HepG2 (cell line): ENCODE measurements around the gene PARP3. TPM values are rescaled to one million over a fixed set of nuclear protein-coding genes. Genes with fewer than 3 reads are reported as not detected.
A peak's percentile ranks its signal among the peaks of the same experiment; 100 is the strongest.

ENCODE experiments used
- E2F1 ChIP-seq: sonication (generic); formaldehyde crosslinking; IDR thresholded peaks from 2 replicates; pipeline ENCODE4 v1.5.0; 2020; ENCODE audit warnings: missing genetic modification reagents
- EHMT2 ChIP-seq: fragments of 200-600 bp; sonication (generic); IDR thresholded peaks from 2 replicates; pipeline ENCODE4 v1.7.0; 2017; ENCODE audit warnings: antibody characterized with exemption, low read depth, low read length, borderline replicate concordance
- ELF1 ChIP-seq: sonication (generic); formaldehyde crosslinking; IDR thresholded peaks from 2 replicates; pipeline ENCODE4 v1.4.0; 2020; ENCODE audit warnings: missing genetic modification reagents
- IKZF4 ChIP-seq: sonication (generic); formaldehyde crosslinking; IDR thresholded peaks from 2 replicates; pipeline ENCODE4 v1.5.1; 2020; ENCODE audit warnings: borderline replicate concordance, mild to moderate bottlenecking, low read depth, missing genetic modification reagents; ENCODE audit errors: not compliant biosample characterization
- KDM5A ChIP-seq: fragments of 200-600 bp; sonication (generic); IDR thresholded peaks from 2 replicates; pipeline ENCODE4 v1.7.0; 2018; ENCODE audit warnings: antibody characterized with exemption, mild to moderate bottlenecking, low read length, borderline replicate concordance
- KMT2A ChIP-seq: sonication (generic); formaldehyde crosslinking; IDR thresholded peaks from 2 replicates; pipeline ENCODE4 v1.4.0; 2020; ENCODE audit warnings: missing genetic modification reagents
- LCORL ChIP-seq, 2 experiments: fragments of 450-650 bp in 1 of 2; sonication (generic) in 1 of 2; formaldehyde crosslinking in 1 of 2; IDR thresholded peaks; 2 replicates each; pipeline versions ENCODE4 v1.5.0 to v1.6.1; 2017 to 2020; ENCODE audit warnings: antibody characterized with exemption in 1 of 2, missing genetic modification reagents in 1 of 2
- MIER2 ChIP-seq: IDR thresholded peaks from 2 replicates; pipeline ENCODE4 v1.6.1; 2016; ENCODE audit warnings: missing biosample characterization, missing genetic modification reagents
- NR3C1 ChIP-seq: sonication (generic); formaldehyde crosslinking; IDR thresholded peaks from 2 replicates; pipeline ENCODE4 v1.4.0; 2020; ENCODE audit warnings: missing genetic modification reagents
- RBFOX2 ChIP-seq: fragments of 200-400 bp; formaldehyde crosslinking; IDR thresholded peaks from 2 replicates; pipeline ENCODE4 v1.6.1; 2017; ENCODE audit warnings: low read depth, mild to moderate bottlenecking, low read length
- SP140L ChIP-seq: sonication (generic); formaldehyde crosslinking; IDR thresholded peaks from 2 replicates; pipeline ENCODE4 v1.4.0; 2020; ENCODE audit warnings: missing genetic modification reagents, borderline replicate concordance
- SP2 ChIP-seq: sonication (generic); formaldehyde crosslinking; IDR thresholded peaks from 2 replicates; pipeline ENCODE4 v1.5.1; 2020; ENCODE audit warnings: mild to moderate bottlenecking, missing genetic modification reagents
- SPEN ChIP-seq: sonication (generic); formaldehyde crosslinking; IDR thresholded peaks from 2 replicates; pipeline ENCODE4 v1.5.1; 2020; ENCODE audit warnings: low read depth, mild to moderate bottlenecking, missing genetic modification reagents
- SRSF1 ChIP-seq: fragments of 200-400 bp; formaldehyde crosslinking; optimal IDR thresholded peaks from 2 replicates; pipeline ENCODE3; 2017; ENCODE audit warnings: mild to moderate bottlenecking, low read depth, low read length, moderate library complexity
- TCF7 ChIP-seq: sonication (generic); IDR thresholded peaks from 2 replicates; pipeline ENCODE4 v1.6.1; 2016; ENCODE audit warnings: antibody characterized with exemption, low read depth
- ZNF263 ChIP-seq: sonication (generic); formaldehyde crosslinking; IDR thresholded peaks from 2 replicates; pipeline ENCODE4 v1.4.0; 2020; ENCODE audit warnings: missing genetic modification reagents
- ZNF367 ChIP-seq: sonication (generic); formaldehyde crosslinking; IDR thresholded peaks from 2 replicates; pipeline ENCODE4 v1.4.0; 2020; ENCODE audit warnings: missing genetic modification reagents, borderline replicate concordance
- ZNF616 ChIP-seq: sonication (generic); formaldehyde crosslinking; IDR thresholded peaks from 2 replicates; pipeline ENCODE4 v1.5.0; 2020; ENCODE audit warnings: low read depth, mild to moderate bottlenecking, missing genetic modification reagents
- ZNF7 ChIP-seq: IDR thresholded peaks from 2 replicates; pipeline ENCODE4 v1.6.1; 2016; ENCODE audit warnings: missing biosample characterization, missing genetic modification reagents
- ZNF788 ChIP-seq: sonication (generic); formaldehyde crosslinking; IDR thresholded peaks from 2 replicates; pipeline ENCODE4 v1.5.0; 2020; ENCODE audit warnings: mild to moderate bottlenecking, missing genetic modification reagents, borderline replicate concordance
- polyA plus RNA-seq, 8 experiments: library from polyadenylated mRNA; depleted of rRNA in 3 of 8; stranded (reverse) in 7 of 8; unstranded in 1 of 8; fragments of >200 nt; fragmentation: Illumina TruSeq in 4 of 8; extraction: Trizol in 4 of 8; gene quantifications; 2 replicates each; pipeline versions ENCODE4 v1.2.1 to v1.2.3, GENCODE V29; 2011 to 2016; ENCODE audit warnings: low read depth in 4 of 8, missing spikeins in 1 of 8, mixed read lengths in 1 of 8; ENCODE audit not compliant: insufficient read depth in 1 of 8
- total RNA-seq, 5 experiments: library from RNA; depleted of rRNA; stranded (reverse); fragments of >200 nt; fragmentation: Illumina TruSeq; extraction: Trizol; gene quantifications; 2 replicates each; pipeline ENCODE4 v1.2.3, GENCODE V29; 2016; ENCODE audit warnings: low read depth in 1 of 5
- TF ChIP-seq, protein P1 (sequence below): sonication (generic); formaldehyde crosslinking; IDR thresholded peaks from 2 replicates; pipeline ENCODE4 v1.4.0; 2020; ENCODE audit warnings: mild to moderate bottlenecking, low read depth, missing genetic modification reagents
- TF ChIP-seq, protein P2 (sequence below): sonication (generic); formaldehyde crosslinking; IDR thresholded peaks from 2 replicates; pipeline ENCODE4 v1.8.1; 2023; ENCODE audit warnings: missing genetic modification reagents, mild to moderate bottlenecking, borderline replicate concordance
- TF ChIP-seq, protein P3 (sequence below): sonication (generic); formaldehyde crosslinking; IDR thresholded peaks from 2 replicates; pipeline ENCODE4 v1.5.0; 2020; ENCODE audit warnings: mild to moderate bottlenecking, missing genetic modification reagents
- TF ChIP-seq, protein P4 (sequence below): sonication (generic); formaldehyde crosslinking; IDR thresholded peaks from 2 replicates; pipeline ENCODE4 v1.4.0; 2020; ENCODE audit warnings: missing genetic modification reagents

The PARP3 gene
- total and polyA plus RNA-seq, 2 of the 13 experiments (the other 11 are each of a cell fraction or from before 2014, with no cell fraction given): 11.2 to 21.5 TPM

DNA sequence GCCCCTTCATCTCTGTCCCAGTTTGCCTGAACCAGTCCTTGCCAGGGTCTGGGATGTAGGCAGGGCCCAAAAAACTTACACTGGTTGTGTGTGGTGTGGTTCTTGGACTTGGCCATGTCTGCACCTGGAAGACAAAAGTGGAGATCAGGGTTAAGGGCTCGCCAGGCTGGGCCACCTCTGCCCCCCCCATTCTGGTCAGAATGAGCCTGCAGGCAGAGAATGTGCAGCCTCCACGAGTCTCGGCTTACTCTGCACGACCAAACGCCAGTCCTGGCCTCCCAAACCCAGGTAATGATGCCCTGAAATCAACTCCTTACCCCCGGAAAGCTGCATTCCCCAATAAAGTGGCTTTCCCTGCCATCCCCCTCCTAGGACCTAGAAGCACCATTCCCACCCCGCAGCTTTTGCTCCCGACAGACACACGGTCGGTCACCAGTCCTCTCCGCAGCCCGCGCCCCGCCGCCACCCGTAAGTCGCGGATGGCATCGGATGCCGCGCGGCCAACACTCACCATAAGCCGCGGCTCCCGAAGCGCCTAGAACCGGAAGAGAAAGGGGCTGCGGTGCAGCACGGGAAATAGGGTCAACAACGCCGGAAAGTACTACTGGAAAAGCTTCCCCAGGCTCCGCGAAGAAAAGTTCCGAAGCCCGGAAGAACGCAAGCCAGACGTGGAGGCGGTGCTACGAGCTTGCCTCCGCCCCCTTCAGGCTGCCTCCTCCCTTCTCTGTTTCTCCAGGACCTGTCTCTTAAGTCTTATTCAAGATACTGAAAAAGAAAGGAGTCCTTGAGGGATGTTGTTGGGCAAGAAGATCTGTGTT is 53.4 kb downstream of the PARP3 start, which contains the start of gene RPL29 (continued):
- TF ChIP-seq SP2 (CRISPR knock-in tag) (peak; percentile 35; the same call in 1 of the 2 replicates), SP140L (CRISPR knock-in tag) (peak; percentile 96), KDM5A (peak; percentile 96), SPEN (CRISPR knock-in tag) (peak; percentile 100; the same call in 1 of the 2 replicates), LCORL (IDR thresholded peaks at IDR 0.05) (no peak), LCORL (CRISPR knock-in tag; IDR thresholded peaks at IDR 0.05) (peak; percentile 13; the same call in 1 of the 2 replicates), E2F1 (peak; percentile 56; the same call in 1 of the 2 replicates), IKZF4 (CRISPR knock-in tag) (no peak), EHMT2 (no peak), ZNF263 (CRISPR knock-in tag) (peak; percentile 70), ZNF788 (peak; percentile 87; the same call in 1 of the 2 replicates), ZNF616 (CRISPR knock-in tag) (no peak), KMT2A (CRISPR knock-in tag) (peak; percentile 92; the same call in 1 of the 2 replicates), TCF7 (no peak), ELF1 (CRISPR knock-in tag) (peak; percentile 98), RBFOX2 (peak; percentile 99), ZNF367 (CRISPR knock-in tag) (0 out of 2 replicates have a peak, but pooled peaks have one; percentile 56), ZNF7 (CRISPR knock-in tag) (no peak), SRSF1 (peak; percentile 96), MIER2 (CRISPR knock-in tag) (peak; percentile 72; the same call in 1 of the 2 replicates), NR3C1 (CRISPR knock-in tag) (no peak)
- TF ChIP-seq, protein P1, sequence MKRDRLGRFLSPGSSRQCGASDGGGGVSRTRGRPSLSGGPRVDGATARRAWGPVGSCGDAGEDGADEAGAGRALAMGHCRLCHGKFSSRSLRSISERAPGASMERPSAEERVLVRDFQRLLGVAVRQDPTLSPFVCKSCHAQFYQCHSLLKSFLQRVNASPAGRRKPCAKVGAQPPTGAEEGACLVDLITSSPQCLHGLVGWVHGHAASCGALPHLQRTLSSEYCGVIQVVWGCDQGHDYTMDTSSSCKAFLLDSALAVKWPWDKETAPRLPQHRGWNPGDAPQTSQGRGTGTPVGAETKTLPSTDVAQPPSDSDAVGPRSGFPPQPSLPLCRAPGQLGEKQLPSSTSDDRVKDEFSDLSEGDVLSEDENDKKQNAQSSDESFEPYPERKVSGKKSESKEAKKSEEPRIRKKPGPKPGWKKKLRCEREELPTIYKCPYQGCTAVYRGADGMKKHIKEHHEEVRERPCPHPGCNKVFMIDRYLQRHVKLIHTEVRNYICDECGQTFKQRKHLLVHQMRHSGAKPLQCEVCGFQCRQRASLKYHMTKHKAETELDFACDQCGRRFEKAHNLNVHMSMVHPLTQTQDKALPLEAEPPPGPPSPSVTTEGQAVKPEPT (CRISPR knock-in tag): no peak; the same call in 1 of the 2 replicates
- TF ChIP-seq, protein P2, sequence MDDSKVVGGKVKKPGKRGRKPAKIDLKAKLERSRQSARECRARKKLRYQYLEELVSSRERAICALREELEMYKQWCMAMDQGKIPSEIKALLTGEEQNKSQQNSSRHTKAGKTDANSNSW (CRISPR knock-in tag): no peak
- TF ChIP-seq, protein P3, sequence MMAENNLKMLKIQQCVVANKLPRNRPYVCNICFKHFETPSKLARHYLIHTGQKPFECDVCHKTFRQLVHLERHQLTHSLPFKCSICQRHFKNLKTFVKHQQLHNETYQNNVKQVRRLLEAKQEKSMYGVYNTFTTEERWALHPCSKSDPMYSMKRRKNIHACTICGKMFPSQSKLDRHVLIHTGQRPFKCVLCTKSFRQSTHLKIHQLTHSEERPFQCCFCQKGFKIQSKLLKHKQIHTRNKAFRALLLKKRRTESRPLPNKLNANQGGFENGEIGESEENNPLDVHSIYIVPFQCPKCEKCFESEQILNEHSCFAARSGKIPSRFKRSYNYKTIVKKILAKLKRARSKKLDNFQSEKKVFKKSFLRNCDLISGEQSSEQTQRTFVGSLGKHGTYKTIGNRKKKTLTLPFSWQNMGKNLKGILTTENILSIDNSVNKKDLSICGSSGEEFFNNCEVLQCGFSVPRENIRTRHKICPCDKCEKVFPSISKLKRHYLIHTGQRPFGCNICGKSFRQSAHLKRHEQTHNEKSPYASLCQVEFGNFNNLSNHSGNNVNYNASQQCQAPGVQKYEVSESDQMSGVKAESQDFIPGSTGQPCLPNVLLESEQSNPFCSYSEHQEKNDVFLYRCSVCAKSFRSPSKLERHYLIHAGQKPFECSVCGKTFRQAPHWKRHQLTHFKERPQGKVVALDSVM: peak; percentile 74; the same call in 1 of the 2 replicates
- TF ChIP-seq, protein P4, sequence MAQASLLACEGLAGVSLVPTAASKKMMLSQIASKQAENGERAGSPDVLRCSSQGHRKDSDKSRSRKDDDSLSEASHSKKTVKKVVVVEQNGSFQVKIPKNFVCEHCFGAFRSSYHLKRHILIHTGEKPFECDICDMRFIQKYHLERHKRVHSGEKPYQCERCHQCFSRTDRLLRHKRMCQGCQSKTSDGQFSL (CRISPR knock-in tag): peak; percentile 97
